ENCODE measurements around the gene NAA20.

NAA20 gene

DNA sequence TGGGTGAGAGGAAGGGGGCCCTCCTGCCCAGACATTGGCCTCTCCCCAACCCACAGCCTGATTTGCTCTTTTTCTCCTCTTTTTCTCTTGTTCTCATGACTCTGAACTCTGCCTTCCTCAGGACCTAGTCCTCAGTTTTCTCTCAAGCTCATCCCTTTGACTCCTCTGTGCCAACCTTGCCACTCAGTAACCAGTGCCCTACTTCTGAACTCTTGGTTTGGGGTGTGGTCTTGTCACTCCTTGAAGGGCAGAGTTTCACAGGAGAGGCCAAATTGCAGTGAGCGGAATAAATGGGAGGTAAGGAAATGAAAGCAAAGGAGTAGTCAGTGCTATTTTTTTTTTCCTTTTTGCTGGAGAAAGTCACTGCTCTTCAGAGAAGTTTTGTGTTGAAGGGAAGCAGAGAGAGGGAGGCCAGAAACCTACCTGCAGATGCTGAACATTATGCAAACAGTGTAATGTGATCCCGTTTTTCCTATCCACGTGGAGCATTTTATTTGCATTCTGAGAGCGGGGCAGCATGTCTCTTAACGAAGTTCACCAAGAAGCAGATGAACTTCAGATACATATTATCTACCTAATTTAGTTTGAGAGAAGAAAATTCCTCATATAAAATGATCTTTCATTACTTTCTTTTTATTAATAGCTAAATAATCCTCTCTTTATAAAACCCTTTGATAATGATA lies 62.1 kb downstream of the NAA20 start:
- DNase-seq = no peak
